Keratinocyte (primary cell): ENCODE data around the gene HOXA11. TPM values are rescaled to one million over a fixed set of nuclear protein-coding genes. Genes with fewer than 3 reads are reported as not detected.

ENCODE experiments used
- DNase-seq: peaks from one replicate; pipeline ENCODE4 v3.0.0-alpha.2; 2011; ENCODE audit warnings: low read depth, missing footprints, low spot score
- FAIRE-seq: peaks from 2 replicates; lab custom pipeline; 2011; peaks lifted over from hg19 to GRCh38; lab: Jason Lieb, UNC
- H2AFZ ChIP-seq: 2 replicates; pipeline ENCODE4 v1.6.0; 2012; ENCODE audit warnings: low read length, control low read depth, inconsistent platforms; ENCODE audit not compliant: control insufficient read depth
- H3K27ac ChIP-seq: 2 replicates; pipeline ENCODE4 v1.5.1; 2011; ENCODE audit warnings: low read length; ENCODE audit not compliant: control insufficient read depth, insufficient read depth
- H3K27me3 ChIP-seq: 3 replicates; pipeline ENCODE4 v1.6.0; 2011; ENCODE audit warnings: low read length; ENCODE audit not compliant: control insufficient read depth, insufficient read depth; ENCODE audit errors: extremely low read depth
- H3K36me3 ChIP-seq, 2 experiments: 2 replicates in 1 of 2; 3 replicates in 1 of 2; pipeline ENCODE4 v1.5.1; 2011; ENCODE audit warnings: low read length in 2 of 2, mild to moderate bottlenecking in 1 of 2; ENCODE audit not compliant: control insufficient read depth in 2 of 2, insufficient read depth in 2 of 2; ENCODE audit errors: extremely low read depth in 1 of 2
- H3K4me1 ChIP-seq: 3 replicates; pipeline ENCODE4 v1.5.1; 2011; ENCODE audit warnings: low read length; ENCODE audit not compliant: control insufficient read depth, insufficient read depth; ENCODE audit errors: extremely low read depth
- H3K4me2 ChIP-seq: 3 replicates; pipeline ENCODE4 v1.6.0; 2011; ENCODE audit warnings: low read depth, low read length; ENCODE audit not compliant: control insufficient read depth, insufficient read depth; ENCODE audit errors: extremely low read depth
- H3K4me3 ChIP-seq, 3 experiments: fragments of 200-600 bp in 1 of 3; sonication (generic) in 1 of 3; 2 replicates in 2 of 3; 3 replicates in 1 of 3; pipeline ENCODE4 v1.5.1; 2011 to 2016; ENCODE audit warnings: low read length in 3 of 3, mild to moderate bottlenecking in 3 of 3, control low read depth in 2 of 3, inconsistent platforms in 1 of 3, low read depth in 1 of 3, mixed read lengths in 1 of 3, mixed run types in 1 of 3, moderate library complexity in 1 of 3; ENCODE audit not compliant: control insufficient read depth in 2 of 3, insufficient read depth in 2 of 3; ENCODE audit errors: extremely low read depth in 1 of 3
- H3K79me2 ChIP-seq: 2 replicates; pipeline ENCODE4 v1.6.0; 2012; ENCODE audit warnings: low read length; ENCODE audit not compliant: control insufficient read depth, insufficient read depth
- H3K9ac ChIP-seq: 3 replicates; pipeline ENCODE4 v1.6.0; 2011; ENCODE audit warnings: low read length; ENCODE audit not compliant: control insufficient read depth, insufficient read depth; ENCODE audit errors: extremely low read depth
- H3K9me1 ChIP-seq: 3 replicates; pipeline ENCODE4 v1.6.0; 2011; ENCODE audit warnings: low read length; ENCODE audit not compliant: control insufficient read depth, insufficient read depth; ENCODE audit errors: extremely low read depth
- H3K9me3 ChIP-seq: 2 replicates; pipeline ENCODE4 v1.5.1; 2012; ENCODE audit warnings: low read depth, low read length; ENCODE audit not compliant: control insufficient read depth
- H4K20me1 ChIP-seq: 3 replicates; pipeline ENCODE4 v1.6.0; 2011; ENCODE audit warnings: low read length; ENCODE audit not compliant: control insufficient read depth, insufficient read depth; ENCODE audit errors: extremely low read depth
- EZH2 ChIP-seq: IDR thresholded peaks from one replicate; pipeline ENCODE4 v1.6.1; 2012; ENCODE audit warnings: inconsistent platforms, mild to moderate bottlenecking, low read length, moderate library complexity
- dilution Hi-C: fragments of 300-500 bp; cut with MboI; formaldehyde crosslinking; loops from one replicate; pipeline ENCODE4 v1.7.0; 2020; ENCODE audit warnings: low sequenced_read_pairs; ENCODE audit not compliant: extremely low pct_ligation_motif_present
- polyA plus RNA-seq, 5 experiments: library from polyadenylated mRNA; depleted of rRNA in 3 of 5; stranded (reverse) in 3 of 5; stranded (forward) in 1 of 5; unstranded in 1 of 5; fragments of >200 nt; gene quantifications; 1 replicate in 1 of 5; 2 replicates in 3 of 5; 3 replicates in 1 of 5; pipeline versions ENCODE4 v1.2.1 to v1.2.3, GENCODE V29; 2011 to 2012; ENCODE audit warnings: missing spikeins in 2 of 5, low read depth in 1 of 5, low replicate concordance in 1 of 5
- TF ChIP-seq, protein P1 (sequence below), 3 experiments: IDR thresholded peaks in 1 of 3; conservative IDR thresholded peaks in 1 of 3; optimal IDR thresholded peaks in 1 of 3; 2 replicates in 2 of 3; 3 replicates in 1 of 3; pipeline versions ENCODE3 to v1.5.1; 2011; ENCODE audit warnings: low read length in 3 of 3, mild to moderate bottlenecking in 3 of 3, moderate library complexity in 2 of 3, control low read depth in 1 of 3, inconsistent platforms in 1 of 3; ENCODE audit not compliant: insufficient read depth in 2 of 3; ENCODE audit errors: extremely low read depth in 1 of 3

The HOXA11 gene
- polyA plus RNA-seq, 1 donor (not counting 4 experiments of a cell fraction or from before 2014, with no cell fraction given): 0.07 TPM

DNA sequence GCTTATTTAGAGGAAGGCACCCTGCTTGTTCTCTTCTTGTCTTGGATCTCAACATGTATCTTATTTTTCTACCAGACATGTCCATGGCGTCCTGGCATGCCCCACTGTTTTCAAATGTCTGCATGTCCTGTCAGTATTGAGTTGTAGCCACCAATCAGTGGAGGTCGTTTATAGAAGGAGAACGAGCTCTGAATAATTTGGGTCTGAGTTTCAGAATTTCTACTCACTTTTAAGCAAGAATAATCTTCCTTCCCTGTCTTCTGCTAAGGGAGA, 17.8 kb upstream of the HOXA11 start:
- H3K36me3 ChIP-seq: no peaks in the 10 kb centered on the region
- dilution Hi-C loops: loop anchor here (25.0 kb wide), 1 partner anchor 385 kb away; no protein-coding TSS in a partner anchor
- DNase-seq (no peak), FAIRE-seq (no peak)
- peaks cover 89% of the 10 kb centered on the region for H3K27me3 ChIP-seq
- H3K4me1 ChIP-seq: peaks cover 7% of the 10 kb centered on the region
- no peak overlapping the region for H3K27ac ChIP-seq
- H3K9ac ChIP-seq: no peak overlapping the region
- peaks cover 8% of the 10 kb centered on the region for H4K20me1 ChIP-seq
- no peak overlapping the region for H2AFZ ChIP-seq
- H3K79me2 ChIP-seq: no peaks in the 10 kb centered on the region
- no peak overlapping the region for H3K4me2 ChIP-seq
- no peaks in the 10 kb centered on the region for H3K9me1 ChIP-seq
- TF ChIP-seq EZH2: no peak
- TF ChIP-seq, protein P1, sequence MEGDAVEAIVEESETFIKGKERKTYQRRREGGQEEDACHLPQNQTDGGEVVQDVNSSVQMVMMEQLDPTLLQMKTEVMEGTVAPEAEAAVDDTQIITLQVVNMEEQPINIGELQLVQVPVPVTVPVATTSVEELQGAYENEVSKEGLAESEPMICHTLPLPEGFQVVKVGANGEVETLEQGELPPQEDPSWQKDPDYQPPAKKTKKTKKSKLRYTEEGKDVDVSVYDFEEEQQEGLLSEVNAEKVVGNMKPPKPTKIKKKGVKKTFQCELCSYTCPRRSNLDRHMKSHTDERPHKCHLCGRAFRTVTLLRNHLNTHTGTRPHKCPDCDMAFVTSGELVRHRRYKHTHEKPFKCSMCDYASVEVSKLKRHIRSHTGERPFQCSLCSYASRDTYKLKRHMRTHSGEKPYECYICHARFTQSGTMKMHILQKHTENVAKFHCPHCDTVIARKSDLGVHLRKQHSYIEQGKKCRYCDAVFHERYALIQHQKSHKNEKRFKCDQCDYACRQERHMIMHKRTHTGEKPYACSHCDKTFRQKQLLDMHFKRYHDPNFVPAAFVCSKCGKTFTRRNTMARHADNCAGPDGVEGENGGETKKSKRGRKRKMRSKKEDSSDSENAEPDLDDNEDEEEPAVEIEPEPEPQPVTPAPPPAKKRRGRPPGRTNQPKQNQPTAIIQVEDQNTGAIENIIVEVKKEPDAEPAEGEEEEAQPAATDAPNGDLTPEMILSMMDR (optimal IDR thresholded peaks at IDR 0.05 in 1 of 3, IDR thresholded peaks at IDR 0.05 in 1 of 3, conservative IDR thresholded peaks at IDR 0.05 in 1 of 3; ENCODE audit: extremely low read depth in 1 of 3, insufficient read depth in 2 of 3, low read length in 3 of 3): no peak
- H3K4me3 ChIP-seq: no peak overlapping the region
- no peaks in the 10 kb centered on the region for H3K9me3 ChIP-seq

DNA sequence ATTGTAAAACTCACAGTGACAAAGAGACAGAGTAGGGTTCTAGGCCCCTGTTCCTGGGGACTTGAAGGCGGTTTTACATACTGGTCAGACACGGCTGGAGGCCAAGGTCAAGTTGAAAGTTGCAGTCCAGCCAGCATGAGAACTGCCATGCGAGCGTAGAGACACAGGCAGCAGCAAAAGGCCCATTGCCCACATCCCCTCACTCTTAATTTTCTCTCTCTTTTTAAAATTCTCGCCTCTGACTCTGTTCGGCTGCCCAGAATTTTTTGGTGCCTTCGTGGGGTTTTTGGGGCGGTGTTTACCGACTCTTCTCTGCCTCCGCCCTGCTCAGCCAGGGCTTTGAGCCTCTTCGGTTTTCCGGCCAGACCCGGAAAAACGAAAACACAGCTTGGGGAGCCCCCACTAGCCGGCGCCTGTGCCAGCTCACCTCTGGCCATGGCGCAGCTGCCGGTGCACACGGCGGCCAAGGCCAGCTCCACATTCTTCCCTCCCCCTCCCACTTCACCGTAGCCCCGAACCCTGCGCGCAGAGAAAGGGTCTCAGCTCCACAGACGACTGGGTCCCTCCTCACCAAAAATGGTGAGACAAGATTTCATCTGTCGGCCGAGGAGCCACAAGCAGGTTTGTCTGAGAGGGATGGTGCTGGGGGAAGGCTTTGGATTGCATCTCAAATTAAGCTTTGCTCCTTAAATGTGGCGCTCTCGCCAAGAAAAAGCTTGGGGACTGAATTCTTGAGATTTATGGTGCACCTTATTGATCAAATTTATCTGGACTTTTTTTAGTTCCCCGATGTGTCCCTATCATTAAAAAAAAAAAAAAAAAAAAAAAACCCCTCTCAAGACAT, 17.2 kb upstream of the HOXA11 start:
- no peaks in the 10 kb centered on the region for H3K79me2 ChIP-seq
- no peaks in the 10 kb centered on the region for H3K36me3 ChIP-seq
- H3K27me3 ChIP-seq: peaks cover 89% of the 10 kb centered on the region
- TF ChIP-seq, protein P1 (optimal IDR thresholded peaks at IDR 0.05 in 1 of 3, IDR thresholded peaks at IDR 0.05 in 1 of 3, conservative IDR thresholded peaks at IDR 0.05 in 1 of 3; ENCODE audit: extremely low read depth in 1 of 3, insufficient read depth in 2 of 3, low read length in 3 of 3): no peak
- no peak for TF ChIP-seq EZH2
- DNase-seq (no peak), FAIRE-seq (no peak)
- H4K20me1 ChIP-seq: peaks cover 5% of the 10 kb centered on the region
- no peak overlapping the region for H3K27ac ChIP-seq
- no peak overlapping the region for H3K9ac ChIP-seq
- no peak overlapping the region for H2AFZ ChIP-seq
- no peak overlapping the region for H3K4me3 ChIP-seq
- peaks cover 7% of the 10 kb centered on the region for H3K4me1 ChIP-seq
- H3K4me2 ChIP-seq: no peak overlapping the region
- dilution Hi-C loops: loop anchor here (25.0 kb wide), 1 partner anchor 385 kb away; no protein-coding TSS in a partner anchor
- no peaks in the 10 kb centered on the region for H3K9me3 ChIP-seq
- no peaks in the 10 kb centered on the region for H3K9me1 ChIP-seq
